GM21515 (cell line): ENCODE data around the gene PRKAR1B.
"Not testable (repeated sequence)": the region's sequence is repeated elsewhere in the genome, so short reads cannot be mapped to it uniquely, and the experiment has no call there.

ENCODE experiments used
- ATAC-seq: cut with Tn5 transposase; IDR thresholded peaks from one replicate; pipeline ENCODE4 v1.9.1; 2021; ENCODE audit not compliant: unreplicated experiment

The PRKAR1B gene

GRCh38 chr7:563629-564170 is 163.4 kb downstream of the PRKAR1B start:
- ATAC-seq, result no peak

- no peak for ATAC-seq
These were observed 164.1 kb downstream of the PRKAR1B start for GRCh38 chr7:562789-563628.

- ATAC-seq, result no peak
These were observed 164.8 kb downstream of the PRKAR1B start for GRCh38 chr7:562374-562675.

GRCh38 chr7:561631-562373 is 165.3 kb downstream of the PRKAR1B start:
- no peak for ATAC-seq

- no peak for ATAC-seq
These were observed 166.0 kb downstream of the PRKAR1B start for GRCh38 chr7:560966-561630.

GRCh38 chr7:559396-559705 is 167.7 kb downstream of the PRKAR1B start:
- no peak for ATAC-seq

- ATAC-seq, result no peak
These were observed 169.6 kb downstream of the PRKAR1B start for GRCh38 chr7:557558-557881.

- ATAC-seq, result no peak
These were observed 170.1 kb downstream of the PRKAR1B start for GRCh38 chr7:556837-557557.

GRCh38 chr7:556291-556826 is 170.7 kb downstream of the PRKAR1B start:
- no peak for ATAC-seq

GRCh38 chr7:555551-556160 is 171.4 kb downstream of the PRKAR1B start:
- ATAC-seq, result no peak

- ATAC-seq, result no peak
These were observed 173.4 kb downstream of the PRKAR1B start for GRCh38 chr7:553636-554111.

GRCh38 chr7:552868-553635 is 174.0 kb downstream of the PRKAR1B start:
- ATAC-seq, result no peak

- ATAC-seq, result not testable (repeated sequence)
These were observed 174.8 kb downstream of the PRKAR1B start for GRCh38 chr7:552151-552867.

GRCh38 chr7:551615-551970 is 175.5 kb downstream of the PRKAR1B start:
- not testable (repeated sequence) for ATAC-seq

- ATAC-seq, result no peak
These were observed 176.0 kb downstream of the PRKAR1B start for GRCh38 chr7:550881-551614.

GRCh38 chr7:549891-550625 is 177.0 kb downstream of the PRKAR1B start:
- no peak for ATAC-seq

- no peak for ATAC-seq
These were observed 177.8 kb downstream of the PRKAR1B start for GRCh38 chr7:549066-549890.
